KMS-11 (cell line): ENCODE data around the gene SLC24A3.

Experiments
- H2AFZ ChIP-seq: fragments of 200-600 bp; sonication (generic); 2 replicates; pipeline ENCODE4 v1.6.1; 2016; ENCODE audit warnings: antibody characterized with exemption, mixed run types, low read depth
- H3K27ac ChIP-seq: fragments of 200-600 bp; sonication (generic); 2 replicates; pipeline ENCODE4 v1.6.1; 2016; ENCODE audit warnings: mild to moderate bottlenecking, mixed run types
- H3K27me3 ChIP-seq: fragments of 200-600 bp; sonication (generic); 2 replicates; pipeline ENCODE4 v1.6.1; 2017; ENCODE audit warnings: mild to moderate bottlenecking, low read depth, mixed run types, moderate library complexity; ENCODE audit not compliant: insufficient read depth
- H3K36me3 ChIP-seq: fragments of 200-600 bp; sonication (generic); 2 replicates; pipeline ENCODE4 v1.6.1; 2017; ENCODE audit warnings: mild to moderate bottlenecking, mixed run types; ENCODE audit not compliant: insufficient read depth
- H3K4me1 ChIP-seq: fragments of 200-600 bp; sonication (generic); 2 replicates; pipeline ENCODE4 v1.6.1; 2016; ENCODE audit warnings: mild to moderate bottlenecking, low read depth, mixed run types; ENCODE audit not compliant: poor library complexity, severe bottlenecking
- H3K4me2 ChIP-seq: fragments of 200-600 bp; sonication (generic); 2 replicates; pipeline ENCODE4 v1.7.0; 2016; ENCODE audit warnings: mild to moderate bottlenecking, mixed run types
- H3K4me3 ChIP-seq: fragments of 200-600 bp; sonication (generic); IDR thresholded peaks from 2 replicates; pipeline ENCODE4 v1.6.1; 2017; ENCODE audit warnings: low read depth, low read length, mixed read lengths; ENCODE audit not compliant: insufficient read depth
- H3K79me2 ChIP-seq: fragments of 200-600 bp; sonication (generic); 2 replicates; pipeline ENCODE4 v1.6.1; 2016; ENCODE audit warnings: low read depth, mixed run types; ENCODE audit not compliant: insufficient read depth
- H3K9ac ChIP-seq: fragments of 200-600 bp; sonication (generic); 2 replicates; pipeline ENCODE4 v1.6.1; 2016; ENCODE audit warnings: mild to moderate bottlenecking, mixed run types
- H4K20me1 ChIP-seq: fragments of 200-600 bp; sonication (generic); 2 replicates; pipeline ENCODE4 v1.6.1; 2016; ENCODE audit warnings: mild to moderate bottlenecking, mixed run types; ENCODE audit not compliant: insufficient read depth
- TF ChIP-seq, protein P1 (sequence below): fragments of 200-600 bp; sonication (generic); conservative IDR thresholded peaks from 2 replicates; pipeline ENCODE4 v1.6.1; 2017; ENCODE audit warnings: low read depth, mild to moderate bottlenecking, antibody characterized with exemption, low read length, moderate library complexity, mixed read lengths

Gene SLC24A3

DNA sequence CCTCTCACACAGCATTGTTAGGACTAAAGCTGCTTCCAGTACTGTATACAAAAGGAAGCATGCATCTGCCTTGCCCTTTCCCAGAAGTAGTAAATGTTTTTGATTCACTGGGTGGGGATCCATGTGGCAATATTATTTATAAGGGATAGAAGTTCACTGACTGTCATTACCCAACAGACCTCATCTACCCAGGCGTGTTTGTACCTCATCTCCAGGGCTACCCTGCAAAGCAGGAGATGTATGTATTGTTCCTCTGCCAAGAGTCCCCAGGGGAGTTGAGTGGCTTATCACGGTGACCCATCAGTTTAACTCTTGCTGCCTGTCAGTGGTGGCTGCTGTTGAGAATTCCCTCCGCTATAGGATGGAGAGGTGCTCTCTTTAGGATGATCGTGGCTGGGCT is 42.5 kb downstream of the SLC24A3 start:
- Histone ChIP-seq H3K27me3 (no peaks in the 10 kb centered on the region), H3K4me3 (no peak overlapping the region), H2AFZ (no peak overlapping the region)

GRCh38 chr20:19256085-19256484 is 43.6 kb downstream of the SLC24A3 start:
- Histone ChIP-seq H3K79me2 (no peaks in the 10 kb centered on the region), H3K27me3 (no peaks in the 10 kb centered on the region), H3K36me3 (no peaks in the 10 kb centered on the region), H3K4me3 (no peak overlapping the region), H4K20me1 (no peaks in the 10 kb centered on the region), H3K4me1 (no peaks in the 10 kb centered on the region), H2AFZ (no peak overlapping the region), H3K27ac (no peak overlapping the region), H3K9ac (no peak overlapping the region), H3K4me2 (no peak overlapping the region)
- TF ChIP-seq, protein P1, sequence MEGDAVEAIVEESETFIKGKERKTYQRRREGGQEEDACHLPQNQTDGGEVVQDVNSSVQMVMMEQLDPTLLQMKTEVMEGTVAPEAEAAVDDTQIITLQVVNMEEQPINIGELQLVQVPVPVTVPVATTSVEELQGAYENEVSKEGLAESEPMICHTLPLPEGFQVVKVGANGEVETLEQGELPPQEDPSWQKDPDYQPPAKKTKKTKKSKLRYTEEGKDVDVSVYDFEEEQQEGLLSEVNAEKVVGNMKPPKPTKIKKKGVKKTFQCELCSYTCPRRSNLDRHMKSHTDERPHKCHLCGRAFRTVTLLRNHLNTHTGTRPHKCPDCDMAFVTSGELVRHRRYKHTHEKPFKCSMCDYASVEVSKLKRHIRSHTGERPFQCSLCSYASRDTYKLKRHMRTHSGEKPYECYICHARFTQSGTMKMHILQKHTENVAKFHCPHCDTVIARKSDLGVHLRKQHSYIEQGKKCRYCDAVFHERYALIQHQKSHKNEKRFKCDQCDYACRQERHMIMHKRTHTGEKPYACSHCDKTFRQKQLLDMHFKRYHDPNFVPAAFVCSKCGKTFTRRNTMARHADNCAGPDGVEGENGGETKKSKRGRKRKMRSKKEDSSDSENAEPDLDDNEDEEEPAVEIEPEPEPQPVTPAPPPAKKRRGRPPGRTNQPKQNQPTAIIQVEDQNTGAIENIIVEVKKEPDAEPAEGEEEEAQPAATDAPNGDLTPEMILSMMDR = no peak

More for the DNA sequence above, 42.5 kb downstream of the SLC24A3 start:
- Histone ChIP-seq H4K20me1 (no peaks in the 10 kb centered on the region), H3K9ac (no peak overlapping the region), H3K79me2 (no peaks in the 10 kb centered on the region), H3K4me1 (no peaks in the 10 kb centered on the region), H3K27ac (no peak overlapping the region), H3K4me2 (no peak overlapping the region), H3K36me3 (no peaks in the 10 kb centered on the region)
- TF ChIP-seq, protein P1 = no peak

GRCh38 chr20:19256906-19257595 is 44.6 kb downstream of the SLC24A3 start:
- Histone ChIP-seq H3K4me1 (no peaks in the 10 kb centered on the region), H3K4me2 (no peak overlapping the region), H3K27me3 (no peaks in the 10 kb centered on the region), H3K4me3 (no peak overlapping the region), H3K27ac (no peak overlapping the region), H3K9ac (no peak overlapping the region), H2AFZ (no peak overlapping the region), H4K20me1 (no peaks in the 10 kb centered on the region), H3K79me2 (no peaks in the 10 kb centered on the region), H3K36me3 (no peaks in the 10 kb centered on the region)
- TF ChIP-seq, protein P1 = no peak

GRCh38 chr20:19257865-19258264 is 45.4 kb downstream of the SLC24A3 start:
- Histone ChIP-seq H3K4me2 (no peak overlapping the region), H3K9ac (no peak overlapping the region), H3K4me3 (no peak overlapping the region), H3K27me3 (no peaks in the 10 kb centered on the region), H3K27ac (no peak overlapping the region), H3K4me1 (no peaks in the 10 kb centered on the region), H3K36me3 (no peaks in the 10 kb centered on the region), H2AFZ (no peak overlapping the region), H4K20me1 (no peaks in the 10 kb centered on the region), H3K79me2 (no peaks in the 10 kb centered on the region)
- TF ChIP-seq, protein P1 = no peak
